KOPT-K1 (cell line): ENCODE results near the gene PJA2.
A peak's percentile ranks its signal among the peaks of the same experiment; 100 is the strongest.
"Not testable (repeated sequence)": the region's sequence is repeated elsewhere in the genome, so short reads cannot be mapped to it uniquely, and the experiment has no call there.

Experiments
- H3K27ac ChIP-seq: fragments of 200-600 bp; sonication (generic); 2 replicates; pipeline ENCODE4 v1.5.1; 2016; ENCODE audit warnings: antibody characterized with exemption, mild to moderate bottlenecking, low read depth, low read length; ENCODE audit not compliant: poor library complexity, severe bottlenecking
- H3K36me3 ChIP-seq: fragments of 200-600 bp; sonication (generic); 2 replicates; pipeline ENCODE4 v1.5.1; 2017; ENCODE audit warnings: antibody characterized with exemption, mild to moderate bottlenecking, low read length, moderate library complexity; ENCODE audit not compliant: insufficient read depth
- H3K9me3 ChIP-seq: fragments of 200-600 bp; sonication (generic); 2 replicates; pipeline ENCODE4 v1.5.1; 2017; ENCODE audit warnings: antibody characterized with exemption, low read length, mild to moderate bottlenecking; ENCODE audit not compliant: insufficient read depth, poor library complexity, severe bottlenecking

PJA2 gene

GRCh38 chr5:109409844-109410388, at the start of gene PJA2:
Gene PJA2 (minus strand): TSS chr5:109409974. CDS start chr5:109383433, 26,541 bp downstream.
- H3K27ac ChIP-seq, result peak within 1 kb of the TSS; percentile 94
- peaks cover 3% of the 10 kb centered on the region for H3K9me3 ChIP-seq
- H3K36me3 ChIP-seq, result no peaks in the 10 kb centered on the region

GRCh38 chr5:109455598-109456096, 45.9 kb upstream of the PJA2 start:
- H3K27ac ChIP-seq, result no peak overlapping the region
- no peaks in the 10 kb centered on the region for H3K36me3 ChIP-seq
- no peaks in the 10 kb centered on the region for H3K9me3 ChIP-seq

GRCh38 chr5:109454731-109455505, 45.1 kb upstream of the PJA2 start:
- H3K27ac ChIP-seq, result no peak overlapping the region
- no peaks in the 10 kb centered on the region for H3K9me3 ChIP-seq
- H3K36me3 ChIP-seq, result no peaks in the 10 kb centered on the region

GRCh38 chr5:109453251-109453650, 43.5 kb upstream of the PJA2 start:
- H3K27ac ChIP-seq, result no peak overlapping the region
- no peaks in the 10 kb centered on the region for H3K9me3 ChIP-seq
- H3K36me3 ChIP-seq, result no peaks in the 10 kb centered on the region

DNA sequence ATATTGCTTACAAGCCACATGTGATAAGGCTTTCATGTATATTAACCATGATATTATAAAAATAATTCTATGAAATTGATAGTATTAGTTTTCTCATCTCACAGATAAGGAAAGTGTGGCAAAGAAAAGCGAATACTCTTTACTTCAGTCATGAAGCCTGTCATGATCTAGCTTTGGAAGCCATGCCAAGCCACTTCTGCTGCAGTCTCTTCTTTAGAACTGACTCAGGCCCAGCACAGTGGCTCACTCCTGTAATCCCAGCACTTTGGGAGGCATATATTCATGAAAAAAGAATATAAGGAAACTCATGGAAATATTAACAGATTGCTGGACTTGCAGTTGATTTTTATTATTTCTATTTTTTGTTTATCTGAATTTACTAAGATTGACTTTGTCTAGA, 42.9 kb upstream of the PJA2 start:
- Histone ChIP-seq H3K27ac (no peak overlapping the region), H3K36me3 (no peaks in the 10 kb centered on the region)

DNA sequence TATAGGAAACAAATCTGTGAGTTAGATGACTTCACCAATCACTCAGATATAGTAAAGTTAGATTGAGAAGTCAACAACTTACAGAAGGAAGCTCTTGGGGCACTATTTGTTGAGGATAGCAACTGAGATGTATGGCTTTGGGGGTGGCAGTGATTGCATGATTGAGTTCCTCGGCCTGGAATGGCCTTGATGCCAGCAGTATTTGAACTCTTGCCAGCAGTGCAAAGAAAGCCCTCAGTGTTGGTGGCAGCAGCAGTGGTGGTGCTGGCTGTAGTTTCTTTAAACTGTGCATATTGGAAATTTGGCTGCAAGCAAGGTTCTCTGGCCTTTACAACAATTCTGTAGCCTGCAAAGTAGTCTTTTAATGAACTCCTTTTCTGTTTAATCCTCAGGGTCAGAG, 41.4 kb upstream of the PJA2 start:
- H3K36me3 ChIP-seq, result no peaks in the 10 kb centered on the region
- no peak overlapping the region for H3K27ac ChIP-seq
- no peaks in the 10 kb centered on the region for H3K9me3 ChIP-seq

More for the DNA sequence above, 42.9 kb upstream of the PJA2 start:
- no peaks in the 10 kb centered on the region for H3K9me3 ChIP-seq

DNA sequence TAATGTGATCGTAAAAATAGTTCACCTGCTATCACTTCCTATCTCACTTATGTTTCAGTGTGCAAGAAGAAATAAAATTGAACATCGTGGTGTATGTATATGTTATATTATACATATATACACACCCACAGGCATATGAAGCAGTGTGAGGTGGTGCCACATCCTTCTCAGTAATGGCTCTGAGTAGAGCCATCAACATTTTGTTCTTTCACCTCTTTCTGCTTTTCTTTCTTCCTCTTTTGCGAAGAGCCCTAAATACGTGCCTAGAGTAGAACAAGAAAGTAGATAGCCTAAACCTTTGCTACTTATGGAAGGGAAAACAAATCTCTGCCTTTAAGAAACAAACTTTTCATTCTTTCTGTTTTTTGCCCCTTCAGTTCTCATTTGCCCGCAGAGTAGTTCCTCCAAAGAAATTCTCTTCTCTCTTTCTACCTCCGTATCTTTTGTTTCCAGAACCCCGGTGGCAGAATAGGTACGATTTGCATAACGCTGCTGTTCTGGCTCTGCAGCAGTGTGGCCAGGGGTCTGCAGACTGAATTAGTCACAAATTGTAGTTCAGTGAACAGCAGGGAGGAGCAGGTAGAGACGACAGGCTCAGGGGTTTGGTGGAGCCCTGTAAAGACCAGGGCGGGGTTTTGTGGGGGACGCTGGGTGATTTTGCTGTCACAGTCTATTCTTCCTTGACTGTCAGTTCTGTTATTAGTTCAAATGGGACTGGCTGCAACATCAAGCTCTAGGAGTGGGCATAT, 40.5 kb upstream of the PJA2 start:
- no peak overlapping the region for H3K27ac ChIP-seq

DNA sequence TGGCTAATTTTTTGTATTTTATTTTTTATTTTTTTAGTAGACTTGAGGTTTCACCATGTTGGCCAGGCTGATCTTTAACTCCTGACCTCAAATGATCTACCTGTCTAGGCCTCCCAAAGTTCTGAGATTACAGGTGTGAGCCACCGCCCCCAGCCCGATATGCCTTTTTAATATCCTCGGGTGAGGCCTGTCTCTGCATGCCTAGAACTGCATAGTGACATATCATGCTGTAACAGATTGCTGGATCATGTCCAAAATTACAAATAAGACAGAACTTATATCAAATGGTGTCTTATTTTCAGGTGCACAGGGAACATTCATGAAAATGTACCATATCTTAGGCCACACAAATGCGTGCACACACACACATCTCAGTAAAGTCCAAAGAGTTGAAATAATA, 39.1 kb upstream of the PJA2 start:
- Histone ChIP-seq H3K27ac (no peak overlapping the region), H3K36me3 (no peaks in the 10 kb centered on the region), H3K9me3 (no peaks in the 10 kb centered on the region)

More for the DNA sequence above, 40.5 kb upstream of the PJA2 start:
- Histone ChIP-seq H3K9me3 (no peaks in the 10 kb centered on the region), H3K36me3 (no peaks in the 10 kb centered on the region)

GRCh38 chr5:109439590-109439989, 29.8 kb upstream of the PJA2 start:
- Histone ChIP-seq H3K27ac (no peak overlapping the region), H3K9me3 (no peaks in the 10 kb centered on the region), H3K36me3 (no peaks in the 10 kb centered on the region)

- no peaks in the 10 kb centered on the region for H3K36me3 ChIP-seq
- H3K9me3 ChIP-seq, result no peaks in the 10 kb centered on the region
- H3K27ac ChIP-seq, result no peak overlapping the region
Measured at GRCh38 chr5:109426075-109426474, 16.3 kb upstream of the PJA2 start.

DNA sequence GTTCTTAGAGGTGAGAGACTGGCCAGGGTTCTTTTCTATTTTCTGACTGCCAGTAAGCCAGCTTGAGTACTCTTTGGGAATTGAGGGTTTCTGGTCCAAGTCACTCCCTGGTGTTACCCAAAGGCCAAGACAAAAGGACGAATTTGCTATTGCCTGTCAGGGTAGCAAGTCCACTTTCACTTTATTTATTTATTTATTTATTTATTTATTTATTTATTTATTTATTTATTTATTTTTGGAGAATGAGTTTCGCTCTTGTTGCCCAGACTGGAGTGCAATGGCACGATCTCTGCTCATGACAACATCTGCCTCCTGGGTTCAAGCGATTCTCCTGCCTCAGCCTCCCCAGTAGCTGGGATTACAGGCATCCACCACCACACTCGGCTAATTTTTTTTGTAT, 15.7 kb upstream of the PJA2 start:
- not testable (repeated sequence) for H3K27ac ChIP-seq, H3K36me3 ChIP-seq, H3K9me3 ChIP-seq

- H3K27ac ChIP-seq, result no peak overlapping the region
- no peaks in the 10 kb centered on the region for H3K36me3 ChIP-seq
- no peaks in the 10 kb centered on the region for H3K9me3 ChIP-seq
Measured at GRCh38 chr5:109421956-109422355, 12.2 kb upstream of the PJA2 start.

GRCh38 chr5:109418712-109419352, 9.1 kb upstream of the PJA2 start:
- Histone ChIP-seq H3K9me3 (peaks cover 10% of the 10 kb centered on the region), H3K36me3 (no peaks in the 10 kb centered on the region), H3K27ac (no peak overlapping the region)

DNA sequence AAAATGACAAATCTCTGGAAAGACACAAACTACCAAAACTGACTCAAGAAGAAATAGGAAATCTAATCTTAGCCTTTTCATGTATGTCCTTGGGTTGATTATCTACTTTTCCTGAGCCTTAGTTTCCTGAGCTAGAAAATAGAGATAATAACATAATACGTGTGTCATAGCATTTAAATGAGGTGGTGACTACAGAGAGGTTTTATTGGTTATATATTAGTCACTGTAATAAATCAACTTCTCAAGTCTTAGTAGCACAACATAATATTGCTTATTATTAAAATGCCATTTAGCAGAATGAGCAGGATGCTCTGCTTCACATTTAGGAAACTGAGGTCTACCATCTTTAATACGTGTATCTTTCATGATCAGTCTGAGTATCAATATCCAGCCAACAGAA, 7.1 kb upstream of the PJA2 start:
- Histone ChIP-seq H3K27ac (no peak overlapping the region), H3K36me3 (no peaks in the 10 kb centered on the region), H3K9me3 (peaks cover 10% of the 10 kb centered on the region)

DNA sequence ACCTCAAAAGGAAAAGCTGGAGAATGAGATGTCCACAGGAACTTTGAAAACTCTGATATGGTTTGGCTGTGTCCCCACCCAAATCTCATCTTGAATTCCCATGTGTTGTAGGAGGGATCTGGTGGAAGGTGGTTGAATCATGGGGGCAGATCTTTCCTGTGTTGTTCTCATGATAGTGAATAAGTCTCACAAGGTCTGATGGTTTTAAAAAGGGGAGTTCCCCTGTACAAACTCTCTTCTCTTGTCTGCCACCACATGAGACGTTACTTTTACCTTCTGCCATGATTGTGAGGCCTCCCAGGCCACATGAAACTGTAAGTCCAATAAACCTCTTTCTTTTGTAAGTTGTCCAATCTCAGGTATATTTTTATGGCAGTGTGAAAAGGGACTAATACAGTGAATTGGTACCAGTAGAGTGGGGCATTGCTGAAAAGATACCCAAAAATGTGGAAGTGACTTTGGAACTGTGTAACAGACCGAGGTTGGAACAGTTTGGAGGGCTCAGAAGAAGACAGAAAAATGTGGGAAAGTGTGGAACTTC, 4.2 kb upstream of the PJA2 start:
- peaks cover 10% of the 10 kb centered on the region for H3K9me3 ChIP-seq
- not testable (repeated sequence) for H3K27ac ChIP-seq, H3K36me3 ChIP-seq
